Skeletal muscle tissue (tissue), 4 donors: ENCODE data around the gene UTS2R. TPM values are rescaled to one million over a fixed set of nuclear protein-coding genes. Genes with fewer than 3 reads are reported as not detected.
"Not testable (repeated sequence)": the region's sequence is repeated elsewhere in the genome, so short reads cannot be mapped to it uniquely, and the experiment has no call there.

ENCODE experiments used
- H3K27ac ChIP-seq: one replicate; pipeline ENCODE4 v1.7.0; 2013; ENCODE audit warnings: mild to moderate bottlenecking, low read depth, low read length, inconsistent platforms
- H3K27me3 ChIP-seq, 3 donors: one replicate each; pipeline ENCODE4 v1.7.0; 2013; ENCODE audit warnings: low read length in 3 of 3; ENCODE audit not compliant: control insufficient read depth in 3 of 3, insufficient read depth in 3 of 3
- H3K36me3 ChIP-seq, 3 donors: one replicate each; pipeline ENCODE4 v1.7.0; 2013; ENCODE audit warnings: low read length in 3 of 3; ENCODE audit not compliant: control insufficient read depth in 3 of 3, insufficient read depth in 3 of 3
- H3K4me1 ChIP-seq, 3 donors: one replicate each; pipeline ENCODE4 v1.7.0; 2013; ENCODE audit warnings: low read length in 3 of 3, mild to moderate bottlenecking in 3 of 3; ENCODE audit not compliant: control insufficient read depth in 3 of 3, insufficient read depth in 3 of 3
- H3K4me3 ChIP-seq, 3 donors: one replicate each; pipeline ENCODE4 v1.7.0; 2013; ENCODE audit warnings: low read length in 3 of 3
- H3K9ac ChIP-seq, 3 donors: one replicate each; pipeline ENCODE4 v1.7.0; 2013; ENCODE audit warnings: low read length in 3 of 3, mild to moderate bottlenecking in 3 of 3, moderate library complexity in 2 of 3, low read depth in 1 of 3
- H3K9me3 ChIP-seq, 3 donors: one replicate each; pipeline ENCODE4 v1.7.0; 2013; ENCODE audit warnings: low read length in 3 of 3; ENCODE audit not compliant: control insufficient read depth in 3 of 3
- total RNA-seq: library from RNA; depleted of rRNA; stranded (reverse); fragments of >200 nt; gene quantifications from one replicate; pipeline ENCODE4 v1.2.3, GENCODE V29; 2014
- donor health status: Osteomylitis.

Gene UTS2R
- total RNA-seq, 1 donor from 2014 or later: 1.6 TPM

GRCh38 chr17:82366749-82367148 is 4.8 kb upstream of the UTS2R start:
- Histone ChIP-seq H3K4me3 (no peak overlapping the region), H3K36me3 (no peaks in the 10 kb centered on the region), H3K27ac (no peak overlapping the region), H3K9ac (no peak overlapping the region), H3K4me1 (peaks cover 8 to 12% (median 11%) of the 10 kb centered on the region in 3 donors), H3K9me3 (no peaks in the 10 kb centered on the region), H3K27me3 (peaks cover 12 to 24% (median 22%) of the 10 kb centered on the region in 3 donors)

- peaks cover 12 to 33% (median 31%) of the 10 kb centered on the region in 3 donors for H3K27me3 ChIP-seq
- H3K36me3 ChIP-seq: no peaks in the 10 kb centered on the region
These were observed 3.6 kb upstream of the UTS2R start for GRCh38 chr17:82367724-82368524.

GRCh38 chr17:82369211-82369610 is 2.4 kb upstream of the UTS2R start:
- Histone ChIP-seq H3K9ac (no peak overlapping the region), H3K9me3 (no peaks in the 10 kb centered on the region), H3K27me3 (peaks cover 15 to 33% (median 31%) of the 10 kb centered on the region in 3 donors), H3K4me1 (peaks cover 8 to 23% (median 16%) of the 10 kb centered on the region in 3 donors), H3K4me3 (no peak overlapping the region), H3K36me3 (no peaks in the 10 kb centered on the region), H3K27ac (no peak overlapping the region)

More at GRCh38 chr17:82367724-82368524, 3.6 kb upstream of the UTS2R start:
- Histone ChIP-seq H3K4me1 (peaks cover 8 to 23% (median 16%) of the 10 kb centered on the region in 3 donors), H3K27ac (no peak overlapping the region), H3K9me3 (no peaks in the 10 kb centered on the region), H3K4me3 (no peak overlapping the region), H3K9ac (no peak overlapping the region)

GRCh38 chr17:82370471-82371332 is 863 bp upstream of the UTS2R start:
- Histone ChIP-seq H3K4me3 (peak overlapping the region; percentile 52 to 71 (median 65)), H3K9ac (peak overlapping the region in 2 of 3 donors; percentile 40 to 57), H3K9me3 (no peaks in the 10 kb centered on the region), H3K27me3 (peaks cover 25 to 42% (median 41%) of the 10 kb centered on the region in 3 donors), H3K27ac (no peak overlapping the region), H3K36me3 (no peaks in the 10 kb centered on the region), H3K4me1 (peaks cover 8 to 23% (median 16%) of the 10 kb centered on the region in 3 donors)

- H3K27me3 ChIP-seq: peaks cover 30 to 49% (median 44%) of the 10 kb centered on the region in 3 donors
- peaks cover 8 to 23% (median 16%) of the 10 kb centered on the region in 3 donors for H3K4me1 ChIP-seq
- no peaks in the 10 kb centered on the region for H3K9me3 ChIP-seq
- H3K4me3 ChIP-seq: peak overlapping the region in 1 of 3 donors; percentile 14
- no peak overlapping the region for H3K27ac ChIP-seq
- no peak overlapping the region for H3K9ac ChIP-seq
- H3K36me3 ChIP-seq: no peaks in the 10 kb centered on the region
These were observed 895 bp downstream of the UTS2R start for GRCh38 chr17:82372249-82373071.

- Histone ChIP-seq H3K27me3 (peaks cover 27 to 52% (median 42%) of the 10 kb centered on the region in 3 donors), H3K4me1 (peaks cover 9 to 25% (median 17%) of the 10 kb centered on the region in 3 donors)
- H3K36me3 ChIP-seq, H3K4me3 ChIP-seq, H3K9me3 ChIP-seq, H3K27ac ChIP-seq, H3K9ac ChIP-seq: not testable (repeated sequence)
These were observed 1.5 kb downstream of the UTS2R start for GRCh38 chr17:82373072-82373452.

GRCh38 chr17:82373731-82374625 is 2.4 kb downstream of the UTS2R start:
- H3K4me3 ChIP-seq: no peak overlapping the region
- no peaks in the 10 kb centered on the region for H3K36me3 ChIP-seq
- no peak overlapping the region for H3K9ac ChIP-seq
- no peak overlapping the region for H3K27ac ChIP-seq
- H3K9me3 ChIP-seq: no peaks in the 10 kb centered on the region
- H3K4me1 ChIP-seq: peaks cover 13 to 34% (median 25%) of the 10 kb centered on the region in 3 donors
- H3K27me3 ChIP-seq: peaks cover 34 to 61% (median 51%) of the 10 kb centered on the region in 3 donors

GRCh38 chr17:82374626-82375331 is 3.2 kb downstream of the UTS2R start:
- Histone ChIP-seq H3K9ac (no peak overlapping the region), H3K27ac (no peak overlapping the region), H3K36me3 (no peaks in the 10 kb centered on the region), H3K4me3 (no peak overlapping the region), H3K27me3 (peaks cover 36 to 61% (median 50%) of the 10 kb centered on the region in 3 donors), H3K4me1 (peaks cover 13 to 34% (median 25%) of the 10 kb centered on the region in 3 donors), H3K9me3 (no peaks in the 10 kb centered on the region)
